Thyroid gland (tissue), 4 donors: ENCODE measurements around the gene TIAM2. TPM values are rescaled to one million over a fixed set of nuclear protein-coding genes. Genes with fewer than 3 reads are reported as not detected.

Experiments
- DNase-seq, 2 donors: peaks; one replicate each; pipeline ENCODE4 v3.0.0-alpha.2; 2019
- H3K27ac ChIP-seq, 3 donors: fragments of 200-600 bp; sonication (generic); 1 replicate in 2 of 3; 2 replicates in 1 of 3; pipeline ENCODE4 v1.5.1; 2016 to 2019; ENCODE audit warnings: mild to moderate bottlenecking in 1 of 3, moderate library complexity in 1 of 3
- H3K27me3 ChIP-seq: fragments of 200-600 bp; sonication (generic); one replicate; pipeline ENCODE4 v1.5.1; 2019
- H3K36me3 ChIP-seq, 2 donors: fragments of 200-600 bp; sonication (generic); one replicate each; pipeline ENCODE4 v1.5.1; 2016 to 2019
- H3K4me1 ChIP-seq, 2 donors: fragments of 200-600 bp; sonication (generic); one replicate each; pipeline ENCODE4 v1.5.1; 2017 to 2019
- H3K4me3 ChIP-seq, 3 donors: fragments of 200-600 bp; sonication (generic); replicated peaks in 1 of 3; 1 replicate in 2 of 3; 2 replicates in 1 of 3; pipeline ENCODE4 v1.5.1; 2016; ENCODE audit warnings: mild to moderate bottlenecking in 1 of 3
- H3K9me3 ChIP-seq: fragments of 200-600 bp; sonication (generic); one replicate; pipeline ENCODE4 v1.5.1; 2017
- POLR2A ChIP-seq, 2 donors: fragments of 450-650 bp; IDR thresholded peaks; one replicate each; pipeline ENCODE4 v1.6.1; 2017; ENCODE audit warnings: antibody characterized with exemption in 2 of 2, mild to moderate bottlenecking in 2 of 2, moderate library complexity in 1 of 2
- WGBS, 2 donors: methylation state at CpG; one replicate each; pipeline ENCODE4 v1.1.5; 2017; 5-methylcytosine and 5-hydroxymethylcytosine counted together
- intact Hi-C: fragments of 100-400 bp; cut with DNase I; formaldehyde crosslinking; loops from one replicate; pipeline ENCODE4 v1.15.1; 2023
- total RNA-seq, 4 donors: library from RNA; depleted of rRNA; stranded (reverse); fragments of >200 nt; gene quantifications; one replicate each; pipeline ENCODE4 v1.2.3, GENCODE V29; 2016
- TF ChIP-seq, protein P1 (sequence below), 6 experiments: fragments of 200-600 bp in 3 of 6; fragments of 450-650 bp in 3 of 6; sonication (generic) in 3 of 6; IDR thresholded peaks; one replicate each; pipeline ENCODE4 v1.5.1; 2016 to 2019; ENCODE audit warnings: antibody characterized with exemption in 6 of 6, mild to moderate bottlenecking in 2 of 6, inconsistent platforms in 1 of 6, moderate library complexity in 1 of 6

The TIAM2 gene
- total RNA-seq, 4 donors from 2014 or later = 11.1 to 26.1 (median 18.5) TPM

DNA sequence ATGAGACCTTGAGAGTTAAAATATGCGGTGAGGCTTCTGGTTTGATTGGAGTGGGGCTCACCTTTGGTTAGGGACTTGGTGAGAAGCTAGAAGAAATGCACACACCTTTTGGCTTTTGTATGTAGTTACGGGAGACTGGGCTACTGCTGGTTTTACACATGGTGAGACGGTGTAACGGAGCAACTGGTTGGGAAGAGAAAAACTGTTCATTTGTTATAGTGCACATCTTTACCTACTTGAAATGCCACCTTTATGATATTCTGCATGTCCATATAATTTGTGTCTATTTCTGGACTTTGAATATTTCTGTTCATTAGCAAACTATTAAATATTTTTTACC, 31.6 kb downstream of the TIAM2 start:
- Histone ChIP-seq H3K27ac (no peak overlapping the region), H3K9me3 (no peaks in the 10 kb centered on the region), H3K36me3 (no peaks in the 10 kb centered on the region), H3K4me3 (no peak overlapping the region), H3K27me3 (no peaks in the 10 kb centered on the region), H3K4me1 (peaks cover under 1 to 6% of the 10 kb centered on the region in 2 donors)
- DNase-seq = no peak
- intact Hi-C loops = no loop called here
- no peak for TF ChIP-seq POLR2A (IDR thresholded peaks at IDR 0.05)
- TF ChIP-seq, protein P1, sequence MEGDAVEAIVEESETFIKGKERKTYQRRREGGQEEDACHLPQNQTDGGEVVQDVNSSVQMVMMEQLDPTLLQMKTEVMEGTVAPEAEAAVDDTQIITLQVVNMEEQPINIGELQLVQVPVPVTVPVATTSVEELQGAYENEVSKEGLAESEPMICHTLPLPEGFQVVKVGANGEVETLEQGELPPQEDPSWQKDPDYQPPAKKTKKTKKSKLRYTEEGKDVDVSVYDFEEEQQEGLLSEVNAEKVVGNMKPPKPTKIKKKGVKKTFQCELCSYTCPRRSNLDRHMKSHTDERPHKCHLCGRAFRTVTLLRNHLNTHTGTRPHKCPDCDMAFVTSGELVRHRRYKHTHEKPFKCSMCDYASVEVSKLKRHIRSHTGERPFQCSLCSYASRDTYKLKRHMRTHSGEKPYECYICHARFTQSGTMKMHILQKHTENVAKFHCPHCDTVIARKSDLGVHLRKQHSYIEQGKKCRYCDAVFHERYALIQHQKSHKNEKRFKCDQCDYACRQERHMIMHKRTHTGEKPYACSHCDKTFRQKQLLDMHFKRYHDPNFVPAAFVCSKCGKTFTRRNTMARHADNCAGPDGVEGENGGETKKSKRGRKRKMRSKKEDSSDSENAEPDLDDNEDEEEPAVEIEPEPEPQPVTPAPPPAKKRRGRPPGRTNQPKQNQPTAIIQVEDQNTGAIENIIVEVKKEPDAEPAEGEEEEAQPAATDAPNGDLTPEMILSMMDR (IDR thresholded peaks at IDR 0.05) = no peak
- 88 to 94% methylated on average over 4 of the region's 4 CpGs for WGBS, 2 donors

DNA sequence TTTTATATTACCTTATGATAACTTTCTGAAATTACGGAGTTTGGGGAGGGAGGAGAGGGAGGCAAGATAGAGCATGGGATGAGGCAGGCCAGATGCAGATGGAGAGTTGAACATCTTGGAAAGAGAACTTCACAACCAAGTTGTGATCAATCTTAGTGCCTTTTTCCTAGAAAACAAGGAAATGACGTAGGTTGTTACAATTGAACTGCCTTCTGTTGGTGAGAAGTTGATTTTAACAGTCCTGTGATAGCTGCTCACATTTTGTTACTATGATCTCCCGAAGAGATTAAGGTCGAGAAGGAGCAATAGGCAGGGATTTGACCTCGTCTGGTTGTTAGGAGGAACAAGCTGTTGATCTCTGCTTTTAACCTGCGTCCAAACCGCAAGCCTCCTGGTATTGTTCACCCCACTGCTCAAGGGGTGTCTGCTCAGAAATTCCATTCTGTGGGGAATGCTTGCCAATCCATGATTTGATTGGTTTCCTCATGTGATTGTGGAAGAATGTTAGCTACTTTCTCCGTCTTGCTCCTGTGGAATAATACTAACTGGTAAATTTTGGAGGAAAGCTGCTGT, 35.1 kb downstream of the TIAM2 start:
- Histone ChIP-seq H3K4me3 (no peak overlapping the region), H3K4me1 (peaks cover 6 to 7% of the 10 kb centered on the region in 2 donors), H3K27me3 (no peaks in the 10 kb centered on the region), H3K9me3 (no peaks in the 10 kb centered on the region), H3K36me3 (no peaks in the 10 kb centered on the region), H3K27ac (no peak overlapping the region)
- intact Hi-C loops = no loop called here
- WGBS, 2 donors = 89 to 94% methylated on average over 8 of the region's 8 CpGs
- TF ChIP-seq, protein P1 (IDR thresholded peaks at IDR 0.05) = no peak
- TF ChIP-seq POLR2A (IDR thresholded peaks at IDR 0.05) = no peak
- no peak for DNase-seq

DNA sequence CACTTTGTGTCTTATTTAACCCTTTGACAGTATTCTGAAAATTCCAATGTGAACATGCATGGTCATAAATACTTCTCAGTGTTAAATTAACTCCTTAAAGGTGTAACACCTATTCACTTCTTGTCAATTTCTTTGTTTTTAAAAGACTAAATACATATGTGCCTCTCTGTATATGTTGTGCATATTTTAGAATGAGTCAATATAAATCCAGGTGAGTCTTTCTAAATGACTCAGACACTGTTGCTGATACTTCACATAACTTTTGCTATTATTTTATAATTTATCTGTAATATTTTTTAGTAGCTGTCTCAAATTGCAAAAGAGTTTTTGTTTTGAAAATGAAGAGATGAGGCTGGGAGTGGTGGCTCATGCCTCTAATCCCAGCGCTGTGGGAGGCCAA, 36.0 kb downstream of the TIAM2 start:
- intact Hi-C loops = no loop called here
- no peak overlapping the region for H3K4me3 ChIP-seq
- H3K9me3 ChIP-seq = no peaks in the 10 kb centered on the region
- no peak for DNase-seq
- no peak overlapping the region for H3K27ac ChIP-seq
- TF ChIP-seq POLR2A (IDR thresholded peaks at IDR 0.05) = no peak
- TF ChIP-seq, protein P1 (IDR thresholded peaks at IDR 0.05) = no peak
- H3K36me3 ChIP-seq = no peaks in the 10 kb centered on the region
- H3K27me3 ChIP-seq = no peaks in the 10 kb centered on the region
- WGBS, 2 donors = 94 to 100% methylated on average over 1 of the region's 1 CpG
- peaks cover 6 to 7% of the 10 kb centered on the region in 2 donors for H3K4me1 ChIP-seq

DNA sequence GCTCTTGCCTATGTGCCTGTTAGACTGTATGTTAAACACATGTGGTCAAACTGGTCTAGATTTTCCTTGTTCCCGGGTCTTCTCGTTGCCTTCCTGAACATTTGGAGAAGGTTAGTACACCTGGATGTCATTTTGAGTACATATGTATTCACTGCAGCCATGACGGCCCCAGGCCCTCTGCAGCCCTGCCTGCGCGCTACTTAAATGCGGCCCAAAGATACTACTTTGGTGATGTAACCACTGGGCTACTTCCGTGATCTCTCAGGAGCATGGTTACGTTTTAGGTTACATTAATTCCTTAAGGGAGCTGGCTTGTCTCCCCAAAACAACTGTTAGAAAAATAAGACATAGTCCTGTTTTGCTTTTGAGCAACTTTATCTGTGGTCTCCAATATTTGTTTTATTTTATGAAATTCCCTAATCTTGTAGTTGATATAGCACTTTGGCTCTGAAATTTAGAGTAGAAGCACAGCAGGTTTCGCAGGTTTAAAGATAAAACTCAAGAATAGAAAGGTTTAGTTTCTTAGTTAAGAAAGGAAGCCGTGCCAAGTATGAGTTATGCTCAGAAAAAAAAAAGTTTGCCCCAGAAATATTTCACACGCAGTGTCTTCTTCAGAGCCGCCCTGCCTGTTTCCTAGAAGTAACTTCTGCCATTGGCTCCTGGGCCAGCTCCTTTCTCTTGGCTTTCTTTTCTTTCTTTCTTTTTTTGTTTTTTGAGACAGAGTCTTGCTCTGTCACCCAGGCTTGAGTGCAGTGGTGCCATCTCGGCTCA, 38.1 kb downstream of the TIAM2 start:
- WGBS, 2 donors = 91 to 97% methylated on average over 13 of the region's 13 CpGs
- H3K27me3 ChIP-seq = no peaks in the 10 kb centered on the region
- no peaks in the 10 kb centered on the region for H3K36me3 ChIP-seq
- H3K4me3 ChIP-seq = no peak overlapping the region
- TF ChIP-seq POLR2A (IDR thresholded peaks at IDR 0.05) = no peak
- H3K27ac ChIP-seq = no peak overlapping the region
- H3K4me1 ChIP-seq = peaks cover 0 to 7% of the 10 kb centered on the region in 2 donors
- DNase-seq = no peak
- intact Hi-C loops = no loop called here
- no peaks in the 10 kb centered on the region for H3K9me3 ChIP-seq

DNA sequence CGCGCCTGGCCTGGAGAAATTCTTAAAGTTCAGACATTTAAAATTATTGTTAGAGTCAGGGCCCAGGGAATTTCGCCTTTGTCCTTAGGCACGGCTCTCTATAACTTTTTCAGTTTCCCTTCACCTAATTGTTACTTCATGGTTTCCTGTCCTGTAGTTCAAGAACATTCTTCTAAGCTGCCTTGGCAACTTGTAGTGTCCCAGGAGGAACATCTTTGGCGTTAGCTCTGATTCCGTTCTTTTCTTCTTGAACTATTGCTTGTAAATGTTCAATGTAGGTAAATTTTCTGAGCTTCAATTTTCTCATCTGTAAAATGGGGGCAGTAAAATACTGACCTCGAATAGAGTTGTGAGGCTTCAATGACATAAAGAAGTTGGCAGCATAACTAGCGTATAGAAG, 41.8 kb downstream of the TIAM2 start:
- intact Hi-C loops = no loop called here
- Histone ChIP-seq H3K36me3 (no peaks in the 10 kb centered on the region), H3K4me3 (no peak overlapping the region), H3K4me1 (peaks cover 7 to 12% of the 10 kb centered on the region in 2 donors), H3K27ac (no peak overlapping the region), H3K9me3 (no peaks in the 10 kb centered on the region), H3K27me3 (no peaks in the 10 kb centered on the region)
- TF ChIP-seq, protein P1 (IDR thresholded peaks at IDR 0.05) = no peak
- TF ChIP-seq POLR2A (IDR thresholded peaks at IDR 0.05) = no peak
- 83 to 84% methylated on average over 8 of the region's 8 CpGs for WGBS, 2 donors
- DNase-seq = no peak
